ENCODE results near the gene MCRIP2.

MCRIP2 gene

DNA sequence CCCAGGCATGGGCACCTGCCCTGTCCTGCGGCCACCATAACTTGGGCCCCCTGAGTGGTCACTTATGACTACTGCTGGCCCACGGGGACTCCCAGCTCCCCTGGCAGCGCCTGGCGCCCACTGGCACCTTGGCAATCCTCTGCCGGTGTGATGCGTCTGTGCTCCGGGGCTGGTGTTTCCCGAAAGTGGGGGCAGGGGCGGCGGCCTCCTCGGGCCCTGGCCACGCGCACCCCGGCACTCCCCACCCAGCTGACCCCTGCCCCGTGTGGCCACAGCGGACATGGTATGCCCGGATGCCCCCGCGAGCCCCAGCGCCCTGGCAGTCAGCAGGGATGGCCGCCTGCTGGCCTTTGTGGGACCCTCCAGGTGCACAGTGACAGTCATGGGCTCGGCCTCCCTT is 15.9 kb downstream of the MCRIP2 start:
- DNase-seq = no peak
- H3K9me2 ChIP-seq (replicated peaks; ENCODE audit: insufficient read depth, low read length) = no peaks in the 10 kb centered on the region
- H3K4me3 ChIP-seq (ENCODE audit: low read length) = no peak overlapping the region
- H3K4me1 ChIP-seq (ENCODE audit: low read length) = peaks cover 8% of the 10 kb centered on the region
- no peaks in the 10 kb centered on the region for H4K20me1 ChIP-seq (ENCODE audit: insufficient read depth, low read length)
- no peaks in the 10 kb centered on the region for H3K79me2 ChIP-seq (ENCODE audit: low read length)
- H3K9ac ChIP-seq (ENCODE audit: low read length) = no peak overlapping the region
- no peaks in the 10 kb centered on the region for H3K9me3 ChIP-seq (replicated peaks; ENCODE audit: insufficient read depth, low read length)
- H3K27ac ChIP-seq (ENCODE audit: low read length) = no peak overlapping the region
- no peaks in the 10 kb centered on the region for H3F3A ChIP-seq (ENCODE audit: insufficient read depth, low read length)
- no peaks in the 10 kb centered on the region for H3K36me3 ChIP-seq (replicated peaks; ENCODE audit: insufficient read depth, low read length)
- H2AFZ ChIP-seq (ENCODE audit: low read length) = no peak overlapping the region
- H3K27me3 ChIP-seq (replicated peaks; ENCODE audit: insufficient read depth, low read length) = no peaks in the 10 kb centered on the region
- no peak overlapping the region for H3K4me2 ChIP-seq (ENCODE audit: low read depth, low read length)
- no peak for TF ChIP-seq EZH2phosphoT487 (IDR thresholded peaks at IDR 0.05; ENCODE audit: low read length)
- TF ChIP-seq, protein P1, sequence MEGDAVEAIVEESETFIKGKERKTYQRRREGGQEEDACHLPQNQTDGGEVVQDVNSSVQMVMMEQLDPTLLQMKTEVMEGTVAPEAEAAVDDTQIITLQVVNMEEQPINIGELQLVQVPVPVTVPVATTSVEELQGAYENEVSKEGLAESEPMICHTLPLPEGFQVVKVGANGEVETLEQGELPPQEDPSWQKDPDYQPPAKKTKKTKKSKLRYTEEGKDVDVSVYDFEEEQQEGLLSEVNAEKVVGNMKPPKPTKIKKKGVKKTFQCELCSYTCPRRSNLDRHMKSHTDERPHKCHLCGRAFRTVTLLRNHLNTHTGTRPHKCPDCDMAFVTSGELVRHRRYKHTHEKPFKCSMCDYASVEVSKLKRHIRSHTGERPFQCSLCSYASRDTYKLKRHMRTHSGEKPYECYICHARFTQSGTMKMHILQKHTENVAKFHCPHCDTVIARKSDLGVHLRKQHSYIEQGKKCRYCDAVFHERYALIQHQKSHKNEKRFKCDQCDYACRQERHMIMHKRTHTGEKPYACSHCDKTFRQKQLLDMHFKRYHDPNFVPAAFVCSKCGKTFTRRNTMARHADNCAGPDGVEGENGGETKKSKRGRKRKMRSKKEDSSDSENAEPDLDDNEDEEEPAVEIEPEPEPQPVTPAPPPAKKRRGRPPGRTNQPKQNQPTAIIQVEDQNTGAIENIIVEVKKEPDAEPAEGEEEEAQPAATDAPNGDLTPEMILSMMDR (IDR thresholded peaks at IDR 0.05; ENCODE audit: low read length) = no peak

DNA sequence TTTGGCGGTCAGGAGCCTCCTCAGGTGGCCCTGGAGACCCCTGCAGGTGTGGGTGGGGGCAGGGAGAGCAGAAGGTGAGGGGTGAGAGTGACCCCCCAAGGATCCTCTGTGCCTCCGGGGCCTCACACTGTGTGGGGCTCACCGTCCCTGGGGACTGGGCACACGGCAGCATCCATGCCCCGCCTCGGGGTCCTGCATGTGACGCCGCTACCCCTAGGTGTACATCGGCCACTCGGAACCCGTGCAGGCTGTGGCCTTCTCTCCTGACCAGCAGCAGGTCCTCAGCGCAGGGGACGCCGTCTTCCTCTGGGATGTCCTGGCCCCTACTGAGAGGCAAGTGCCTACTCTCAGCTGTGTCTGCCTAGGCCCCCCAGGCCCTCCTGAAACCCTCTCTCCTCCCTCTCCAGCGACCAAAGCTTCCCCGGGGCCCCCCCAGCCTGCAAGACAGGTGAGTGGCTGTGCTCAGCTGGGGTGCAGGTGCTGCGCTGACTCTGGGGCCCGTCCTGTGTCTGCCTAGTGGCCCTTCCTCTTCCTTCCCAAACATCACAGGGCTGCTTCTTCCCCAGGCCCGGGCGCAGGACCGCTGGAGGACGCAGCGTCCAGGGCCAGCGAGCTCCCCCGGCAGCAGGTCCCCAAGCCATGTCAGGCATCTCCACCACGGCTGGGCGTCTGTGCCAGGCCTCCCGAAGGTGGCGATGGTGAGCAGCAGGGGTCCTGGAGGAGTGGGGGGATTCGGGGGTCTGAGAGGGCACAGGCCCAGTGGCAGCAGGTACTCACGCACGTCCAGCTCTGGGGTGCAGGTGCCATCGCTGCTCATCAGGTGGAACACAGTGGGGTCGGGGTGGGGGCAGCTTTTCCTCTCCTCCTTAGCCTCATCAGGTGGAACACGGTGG is 17.3 kb downstream of the MCRIP2 start:
- no peaks in the 10 kb centered on the region for H3K27me3 ChIP-seq (replicated peaks; ENCODE audit: insufficient read depth, low read length)
- H3K9me2 ChIP-seq (replicated peaks; ENCODE audit: insufficient read depth, low read length) = no peaks in the 10 kb centered on the region
- peaks cover 8% of the 10 kb centered on the region for H3K4me1 ChIP-seq (ENCODE audit: low read length)
- TF ChIP-seq EZH2phosphoT487 (IDR thresholded peaks at IDR 0.05; ENCODE audit: low read length) = no peak
- TF ChIP-seq, protein P1 (IDR thresholded peaks at IDR 0.05; ENCODE audit: low read length) = no peak
- TF ChIP-seq EZH2 (optimal IDR thresholded peaks at IDR 0.05; ENCODE audit: low read depth, low read length) = no peak
- H3F3A ChIP-seq (ENCODE audit: insufficient read depth, low read length) = no peaks in the 10 kb centered on the region
- H4K20me1 ChIP-seq (ENCODE audit: insufficient read depth, low read length) = no peaks in the 10 kb centered on the region
- H3K36me3 ChIP-seq (replicated peaks; ENCODE audit: insufficient read depth, low read length) = no peaks in the 10 kb centered on the region
- no peak overlapping the region for H2AFZ ChIP-seq (ENCODE audit: low read length)
- no peak overlapping the region for H3K27ac ChIP-seq (ENCODE audit: low read length)
- no peak overlapping the region for H3K4me3 ChIP-seq (ENCODE audit: low read length)
- no peaks in the 10 kb centered on the region for H3K9me3 ChIP-seq (replicated peaks; ENCODE audit: insufficient read depth, low read length)
- no peak for DNase-seq
- H3K79me2 ChIP-seq (ENCODE audit: low read length) = no peaks in the 10 kb centered on the region
- H3K9ac ChIP-seq (ENCODE audit: low read length) = no peak overlapping the region
- H3K4me2 ChIP-seq (ENCODE audit: low read depth, low read length) = no peak overlapping the region

DNA sequence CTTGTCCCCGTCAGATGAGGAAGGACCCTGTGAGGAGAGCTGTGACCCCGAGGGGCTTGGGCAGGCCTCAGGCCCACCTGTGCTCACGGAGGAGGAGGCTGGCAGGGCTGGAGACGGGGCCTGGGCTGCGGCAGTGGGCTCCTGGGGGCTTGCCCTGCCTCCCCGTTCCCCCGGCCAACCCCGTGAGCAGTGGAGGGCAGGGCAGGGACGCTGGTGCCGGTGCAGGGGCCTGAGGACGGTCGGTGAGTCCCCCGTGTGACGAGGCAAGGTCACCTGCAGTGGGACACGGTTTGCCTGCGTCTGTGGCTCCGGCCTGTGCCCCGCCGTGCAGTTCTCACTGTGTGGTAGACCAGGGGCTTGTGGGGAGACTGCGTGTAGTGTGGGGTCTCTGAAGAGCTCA is 18.0 kb downstream of the MCRIP2 start:
- H3K9ac ChIP-seq (ENCODE audit: low read length) = no peak overlapping the region
- H3K4me1 ChIP-seq (ENCODE audit: low read length) = peaks cover 8% of the 10 kb centered on the region
- no peaks in the 10 kb centered on the region for H3K27me3 ChIP-seq (replicated peaks; ENCODE audit: insufficient read depth, low read length)
- H3K4me2 ChIP-seq (ENCODE audit: low read depth, low read length) = peak overlapping the region; percentile 79; the same call in 1 of the 2 replicates
- no peak for DNase-seq
- no peaks in the 10 kb centered on the region for H3K9me3 ChIP-seq (replicated peaks; ENCODE audit: insufficient read depth, low read length)
- H3K4me3 ChIP-seq (ENCODE audit: low read length) = no peak overlapping the region
- no peaks in the 10 kb centered on the region for H3K36me3 ChIP-seq (replicated peaks; ENCODE audit: insufficient read depth, low read length)
- no peak overlapping the region for H3K27ac ChIP-seq (ENCODE audit: low read length)
- TF ChIP-seq, protein P1 (IDR thresholded peaks at IDR 0.05; ENCODE audit: low read length) = no peak
- TF ChIP-seq EZH2 (optimal IDR thresholded peaks at IDR 0.05; ENCODE audit: low read depth, low read length) (no peak), EZH2phosphoT487 (IDR thresholded peaks at IDR 0.05; ENCODE audit: low read length) (no peak)
- H3K9me2 ChIP-seq (replicated peaks; ENCODE audit: insufficient read depth, low read length) = no peaks in the 10 kb centered on the region
- no peaks in the 10 kb centered on the region for H4K20me1 ChIP-seq (ENCODE audit: insufficient read depth, low read length)
- no peaks in the 10 kb centered on the region for H3K79me2 ChIP-seq (ENCODE audit: low read length)
- H2AFZ ChIP-seq (ENCODE audit: low read length) = no peak overlapping the region
- H3F3A ChIP-seq (ENCODE audit: insufficient read depth, low read length) = no peaks in the 10 kb centered on the region
